ENCODE data around the gene PTAR1. TPM values are rescaled to one million over a fixed set of nuclear protein-coding genes. Genes with fewer than 3 reads are reported as not detected.
A peak's percentile ranks its signal among the peaks of the same experiment; 100 is the strongest.

Gene PTAR1
- total and polyA plus RNA-seq, 10 donors = 6.3 to 122 (median 56.5) TPM

- no peaks in the 10 kb centered on the region for H3K9me3 ChIP-seq
- WGBS, 5 donors = 37 to 52% (median 46%) methylated on average over 15 of the region's 15 CpGs
- intact Hi-C loops (cut with DNase I; ENCODE audit: low total_unique reads) = no loop called here
- H3K27ac ChIP-seq = peak overlapping the region; percentile 63 to 86 (median 82)
- no peaks in the 10 kb centered on the region for H3K36me3 ChIP-seq
- DNase-seq = no peak
- peaks cover 0 to 45% (median 5%) of the 10 kb centered on the region in 7 donors for H3K27me3 ChIP-seq (replicated peaks in 1 of 7)
- peaks cover 0 to 37% (median 22%) of the 10 kb centered on the region in 6 donors for H3K4me1 ChIP-seq
- peak in 2 of 3 donors; percentile 40 to 74 for TF ChIP-seq POLR2AphosphoS5 (IDR thresholded peaks at IDR 0.05)
- TF ChIP-seq POLR2A (IDR thresholded peaks at IDR 0.05) = no peak
- no peak for TF ChIP-seq CTCF (IDR thresholded peaks at IDR 0.05 in 8 of 11, conservative IDR thresholded peaks at IDR 0.05 in 3 of 11)
- peak overlapping the region; percentile 55 to 91 (median 70) for H3K4me3 ChIP-seq
Observed at GRCh38 chr9:69671311-69671878, 88.4 kb downstream of the PTAR1 start.

GRCh38 chr9:69667306-69667705, 92.5 kb downstream of the PTAR1 start:
- DNase-seq = no peak
- H3K27ac ChIP-seq = no peak overlapping the region
- TF ChIP-seq POLR2A (IDR thresholded peaks at IDR 0.05) = no peak
- TF ChIP-seq POLR2AphosphoS5 (IDR thresholded peaks at IDR 0.05) = no peak
- TF ChIP-seq CTCF (IDR thresholded peaks at IDR 0.05 in 8 of 11, conservative IDR thresholded peaks at IDR 0.05 in 3 of 11) = no peak
- H3K36me3 ChIP-seq = no peaks in the 10 kb centered on the region
- no peak overlapping the region for H3K4me3 ChIP-seq
- no peaks in the 10 kb centered on the region for H3K9me3 ChIP-seq
- WGBS, 5 donors = 89 to 100% (median 100%) methylated on average over 1 of the region's 1 CpG
- H3K27me3 ChIP-seq (replicated peaks in 1 of 7) = peaks cover 0 to 27% (median 5%) of the 10 kb centered on the region in 7 donors
- H3K4me1 ChIP-seq = peaks cover 0 to 30% (median 11%) of the 10 kb centered on the region in 6 donors
- intact Hi-C loops (cut with DNase I; ENCODE audit: low total_unique reads) = no loop called here

- 31 to 58% (median 53%) methylated on average over 2 of the region's 2 CpGs for WGBS, 5 donors
- H3K27ac ChIP-seq = no peak overlapping the region
Observed at GRCh38 chr9:69660304-69660703, 99.5 kb downstream of the PTAR1 start.

More at GRCh38 chr9:69660304-69660703, 99.5 kb downstream of the PTAR1 start:
- H3K36me3 ChIP-seq = no peaks in the 10 kb centered on the region
- H3K9me3 ChIP-seq = no peaks in the 10 kb centered on the region
- H3K27me3 ChIP-seq (replicated peaks in 1 of 7) = no peaks in the 10 kb centered on the region
- DNase-seq = no peak
- intact Hi-C loops (cut with DNase I; ENCODE audit: low total_unique reads) = no loop called here
- H3K4me1 ChIP-seq = peaks cover 0 to 6% (median 0%) of the 10 kb centered on the region in 6 donors
- H3K4me3 ChIP-seq = no peak overlapping the region
- TF ChIP-seq POLR2A (IDR thresholded peaks at IDR 0.05) (no peak), POLR2AphosphoS5 (IDR thresholded peaks at IDR 0.05) (no peak), CTCF (IDR thresholded peaks at IDR 0.05 in 8 of 11, conservative IDR thresholded peaks at IDR 0.05 in 3 of 11) (no peak)

Other genes with a start within 250 kb of the PTAR1 start
- 10 to 100 TPM in 6 of 7 donors, 1 to 10 TPM in 1; 9.1 to 28.2 (median 17.7) TPM for gene APBA1, start 87.6 kb downstream of the PTAR1 start, total RNA-seq
- gene APBA1, start 87.6 kb downstream of the PTAR1 start, polyA plus RNA-seq = 1 to 10 TPM in 1 of 3 donors, under 1 TPM in 2; 0.41 to 2.1 (median 0.64) TPM
- not detected for gene CFAP95, start 60.8 kb upstream of the PTAR1 start, total RNA-seq
- gene CFAP95, start 60.8 kb upstream of the PTAR1 start, polyA plus RNA-seq = not detected